ENCODE results near the gene TUBB4A.

Gene TUBB4A

GRCh38 chr19:6446452-6446851 is 55.7 kb downstream of the TUBB4A start:
- no peak for DNase-seq (ENCODE audit: low read depth)
- TF ChIP-seq CTCF (IDR thresholded peaks at IDR 0.05; ENCODE audit: control insufficient read depth, insufficient read depth, low read depth, low read length, missing control alignments): no peak
- H3K4me3 ChIP-seq (ENCODE audit: control insufficient read depth, low read depth, low read length): no peak overlapping the region
